ENCODE results near the gene BCL2L13.

Gene BCL2L13

DNA sequence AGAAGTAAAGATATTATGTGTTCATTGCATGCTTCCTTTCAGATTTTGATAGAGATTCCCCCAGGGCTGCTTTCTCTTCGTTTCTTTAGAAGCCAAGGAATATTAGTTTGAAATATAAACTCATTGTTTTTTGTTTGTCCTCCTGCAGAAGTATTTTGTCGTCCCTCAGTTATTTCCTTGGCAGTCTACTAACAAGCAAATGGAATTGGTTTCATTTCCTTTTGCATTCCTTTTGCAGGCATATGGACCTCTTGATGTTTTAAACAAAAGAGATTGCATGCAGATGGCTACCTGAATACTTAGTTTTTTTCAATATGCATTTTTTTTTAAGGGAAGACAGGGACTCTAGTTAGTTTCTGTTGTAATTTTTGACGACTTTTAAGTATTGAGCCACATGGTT is 62.2 kb downstream of the BCL2L13 start:
- no peaks in the 10 kb centered on the region for H3K27me3 ChIP-seq (ENCODE audit: control insufficient read depth, insufficient read depth, low read length)
- H3K27ac ChIP-seq (ENCODE audit: low read depth, low read length): no peak overlapping the region
- H3K9ac ChIP-seq (ENCODE audit: low read length): no peak overlapping the region
- peaks cover 2% of the 10 kb centered on the region for H3K36me3 ChIP-seq (ENCODE audit: control insufficient read depth, insufficient read depth, low read length)
- H3K4me3 ChIP-seq (ENCODE audit: low read length): no peak overlapping the region
- peaks cover 2% of the 10 kb centered on the region for H3K4me1 ChIP-seq (ENCODE audit: control insufficient read depth, insufficient read depth, low read length)

DNA sequence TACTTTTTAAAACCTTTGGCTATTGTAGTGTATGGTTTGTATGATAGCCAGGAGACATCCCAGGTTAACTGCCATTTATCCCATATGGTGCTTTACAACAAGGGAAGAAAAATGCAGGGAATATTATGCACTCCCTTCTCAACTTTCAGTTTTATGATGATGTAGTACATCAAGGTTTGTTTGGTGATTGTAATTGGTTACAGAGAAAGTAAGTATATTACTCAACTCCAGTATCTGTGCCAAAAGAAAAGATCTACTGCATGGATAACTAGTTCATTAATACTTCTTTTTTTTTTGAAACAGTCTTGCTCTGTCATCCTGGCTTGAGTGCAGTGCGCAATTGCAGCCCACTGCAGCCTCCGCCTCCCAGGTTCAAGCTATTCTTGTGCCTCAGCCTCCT is 65.3 kb downstream of the BCL2L13 start:
- peaks cover 2% of the 10 kb centered on the region for H3K36me3 ChIP-seq (ENCODE audit: control insufficient read depth, insufficient read depth, low read length)
- no peak overlapping the region for H3K4me3 ChIP-seq (ENCODE audit: low read length)
- no peak overlapping the region for H3K9ac ChIP-seq (ENCODE audit: low read length)
- peaks cover 6% of the 10 kb centered on the region for H3K4me1 ChIP-seq (ENCODE audit: control insufficient read depth, insufficient read depth, low read length)
- H3K27me3 ChIP-seq (ENCODE audit: control insufficient read depth, insufficient read depth, low read length): no peaks in the 10 kb centered on the region
- H3K27ac ChIP-seq (ENCODE audit: low read depth, low read length): no peak overlapping the region

GRCh38 chr22:17705546-17705945 is 67.0 kb downstream of the BCL2L13 start:
- Histone ChIP-seq H3K4me1 (ENCODE audit: control insufficient read depth, insufficient read depth, low read length) (peaks cover 6% of the 10 kb centered on the region), H3K36me3 (ENCODE audit: control insufficient read depth, insufficient read depth, low read length) (peaks cover 2% of the 10 kb centered on the region), H3K9ac (ENCODE audit: low read length) (no peak overlapping the region), H3K27ac (ENCODE audit: low read depth, low read length) (peak overlapping the region; percentile 70), H3K27me3 (ENCODE audit: control insufficient read depth, insufficient read depth, low read length) (no peaks in the 10 kb centered on the region), H3K4me3 (ENCODE audit: low read length) (no peak overlapping the region)

DNA sequence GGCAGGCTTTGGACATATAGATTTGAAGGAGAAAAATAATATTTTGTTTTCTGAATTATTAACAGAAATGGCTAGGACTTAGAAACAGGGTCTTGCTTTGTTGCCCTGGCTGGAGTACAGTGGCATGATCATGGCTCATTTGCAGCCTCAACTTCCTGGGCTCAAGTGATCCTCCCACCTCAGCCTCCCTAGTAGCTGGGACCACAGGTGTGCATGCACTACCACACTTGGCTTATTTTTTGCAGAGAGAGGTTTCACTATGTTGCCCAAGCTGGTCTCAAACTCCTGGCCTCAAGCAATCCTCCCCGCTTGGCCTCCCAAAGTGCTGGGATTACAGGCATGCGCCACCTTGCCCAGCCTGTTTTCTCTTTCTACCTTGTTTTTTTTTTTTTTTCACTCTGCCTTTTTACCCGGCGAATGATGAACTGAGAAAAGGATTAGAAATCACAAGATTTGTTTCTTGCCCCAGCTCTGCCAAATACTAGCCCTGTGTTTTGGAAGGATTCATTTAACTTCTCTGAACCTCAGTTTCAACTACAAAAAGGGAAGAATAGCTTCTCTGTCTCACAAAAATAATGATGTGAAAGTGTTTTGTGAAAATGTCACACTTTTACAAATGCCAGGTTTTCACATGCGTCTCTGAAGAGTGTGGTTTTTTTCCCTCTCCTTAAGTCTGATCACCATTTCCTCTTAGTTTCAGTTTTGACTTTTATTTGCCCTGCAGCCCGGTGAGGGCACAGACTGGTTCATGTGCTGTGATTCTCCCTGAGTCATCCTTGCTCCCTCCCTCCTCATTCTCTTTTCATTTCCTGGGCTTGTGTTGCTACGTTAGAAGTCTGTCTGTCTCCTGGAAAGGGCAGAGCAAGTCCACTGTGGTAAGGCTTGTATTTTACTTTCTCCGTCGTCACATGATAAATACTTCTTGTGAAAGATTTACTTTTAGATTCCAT is 67.7 kb downstream of the BCL2L13 start:
- peak overlapping the region; percentile 9 for H3K4me3 ChIP-seq (ENCODE audit: low read length)
- H3K27ac ChIP-seq (ENCODE audit: low read depth, low read length): peak overlapping the region; percentile 70
- peaks cover 6% of the 10 kb centered on the region for H3K4me1 ChIP-seq (ENCODE audit: control insufficient read depth, insufficient read depth, low read length)
- no peak overlapping the region for H3K9ac ChIP-seq (ENCODE audit: low read length)
- no peaks in the 10 kb centered on the region for H3K27me3 ChIP-seq (ENCODE audit: control insufficient read depth, insufficient read depth, low read length)
- peaks cover 2% of the 10 kb centered on the region for H3K36me3 ChIP-seq (ENCODE audit: control insufficient read depth, insufficient read depth, low read length)

DNA sequence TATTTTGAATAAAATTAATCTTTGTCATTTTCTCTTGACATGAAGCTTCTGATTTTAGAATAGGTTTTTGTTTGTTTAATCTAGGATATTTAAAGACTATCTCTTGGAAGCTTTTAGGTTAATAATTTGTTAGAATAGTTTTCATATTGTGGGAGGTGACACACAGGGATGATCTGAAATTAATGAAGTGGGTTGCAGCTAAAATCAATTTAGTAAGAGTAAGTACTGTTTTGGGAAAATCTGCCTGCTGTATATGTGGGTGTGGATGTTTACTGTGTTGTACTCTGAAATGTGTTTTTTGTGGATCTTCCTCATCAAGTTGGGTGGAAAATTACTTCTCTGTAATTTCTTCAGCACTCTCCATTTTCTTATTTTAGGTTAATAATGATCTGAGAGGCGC is 68.4 kb downstream of the BCL2L13 start:
- no peak overlapping the region for H3K4me3 ChIP-seq (ENCODE audit: low read length)
- no peaks in the 10 kb centered on the region for H3K27me3 ChIP-seq (ENCODE audit: control insufficient read depth, insufficient read depth, low read length)

DNA sequence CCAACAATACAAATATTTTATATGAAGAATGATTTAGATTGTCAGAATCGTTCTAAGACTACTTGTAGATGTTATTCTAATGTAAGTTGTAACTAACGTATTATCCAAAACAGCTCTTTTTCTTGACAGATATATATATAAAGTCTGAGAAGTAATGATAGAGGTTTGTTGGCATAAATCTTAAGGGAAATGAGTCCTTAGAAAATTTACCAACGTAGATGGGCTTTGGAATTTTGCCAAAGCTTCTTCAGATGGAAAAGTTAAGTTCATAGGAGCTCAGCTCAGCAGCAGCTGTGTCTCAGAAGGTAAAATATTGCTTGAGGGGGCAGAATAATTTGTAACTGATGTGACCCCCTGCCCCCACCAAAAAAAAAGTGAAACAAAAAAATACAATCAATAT is 69.0 kb downstream of the BCL2L13 start:
- peaks cover 6% of the 10 kb centered on the region for H3K4me1 ChIP-seq (ENCODE audit: control insufficient read depth, insufficient read depth, low read length)
- H3K36me3 ChIP-seq (ENCODE audit: control insufficient read depth, insufficient read depth, low read length): no peaks in the 10 kb centered on the region
- H3K27ac ChIP-seq (ENCODE audit: low read depth, low read length): peak overlapping the region; percentile 70
- no peak overlapping the region for H3K4me3 ChIP-seq (ENCODE audit: low read length)
- no peaks in the 10 kb centered on the region for H3K27me3 ChIP-seq (ENCODE audit: control insufficient read depth, insufficient read depth, low read length)
- H3K9ac ChIP-seq (ENCODE audit: low read length): no peak overlapping the region

More for the DNA sequence above, 68.4 kb downstream of the BCL2L13 start:
- Histone ChIP-seq H3K36me3 (ENCODE audit: control insufficient read depth, insufficient read depth, low read length) (peaks cover 2% of the 10 kb centered on the region), H3K27ac (ENCODE audit: low read depth, low read length) (peak overlapping the region; percentile 70), H3K9ac (ENCODE audit: low read length) (no peak overlapping the region), H3K4me1 (ENCODE audit: control insufficient read depth, insufficient read depth, low read length) (peaks cover 6% of the 10 kb centered on the region)

DNA sequence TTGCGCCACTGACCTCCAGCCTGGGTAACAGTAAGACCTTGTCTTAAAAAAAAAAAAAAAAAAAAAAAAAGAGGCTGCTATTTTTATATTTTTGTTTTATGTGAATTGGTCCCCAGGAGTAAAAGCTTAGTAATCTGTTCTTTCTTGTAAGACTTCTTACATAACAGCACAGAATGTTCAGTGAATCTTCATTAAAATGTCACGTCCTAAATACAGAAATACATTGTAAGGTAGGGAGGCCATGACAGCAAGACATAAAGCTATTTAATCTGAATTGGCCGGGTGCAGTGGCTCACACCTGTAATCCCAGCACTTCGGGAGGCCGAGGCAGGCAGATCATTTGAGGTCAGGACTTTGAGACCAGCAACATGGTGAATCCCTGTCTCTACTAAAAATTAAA is 71.5 kb downstream of the BCL2L13 start:
- no peak overlapping the region for H3K27ac ChIP-seq (ENCODE audit: low read depth, low read length)
- peaks cover 6% of the 10 kb centered on the region for H3K4me1 ChIP-seq (ENCODE audit: control insufficient read depth, insufficient read depth, low read length)
- no peaks in the 10 kb centered on the region for H3K36me3 ChIP-seq (ENCODE audit: control insufficient read depth, insufficient read depth, low read length)

GRCh38 chr22:17712441-17712840 is 73.9 kb downstream of the BCL2L13 start:
- H3K27me3 ChIP-seq (ENCODE audit: control insufficient read depth, insufficient read depth, low read length): no peaks in the 10 kb centered on the region
- H3K27ac ChIP-seq (ENCODE audit: low read depth, low read length): no peak overlapping the region
- no peaks in the 10 kb centered on the region for H3K36me3 ChIP-seq (ENCODE audit: control insufficient read depth, insufficient read depth, low read length)
- no peaks in the 10 kb centered on the region for H3K4me1 ChIP-seq (ENCODE audit: control insufficient read depth, insufficient read depth, low read length)
- no peak overlapping the region for H3K4me3 ChIP-seq (ENCODE audit: low read length)
- no peak overlapping the region for H3K9ac ChIP-seq (ENCODE audit: low read length)

More for the DNA sequence above, 71.5 kb downstream of the BCL2L13 start:
- Histone ChIP-seq H3K27me3 (ENCODE audit: control insufficient read depth, insufficient read depth, low read length) (no peaks in the 10 kb centered on the region), H3K9ac (ENCODE audit: low read length) (no peak overlapping the region), H3K4me3 (ENCODE audit: low read length) (no peak overlapping the region)

DNA sequence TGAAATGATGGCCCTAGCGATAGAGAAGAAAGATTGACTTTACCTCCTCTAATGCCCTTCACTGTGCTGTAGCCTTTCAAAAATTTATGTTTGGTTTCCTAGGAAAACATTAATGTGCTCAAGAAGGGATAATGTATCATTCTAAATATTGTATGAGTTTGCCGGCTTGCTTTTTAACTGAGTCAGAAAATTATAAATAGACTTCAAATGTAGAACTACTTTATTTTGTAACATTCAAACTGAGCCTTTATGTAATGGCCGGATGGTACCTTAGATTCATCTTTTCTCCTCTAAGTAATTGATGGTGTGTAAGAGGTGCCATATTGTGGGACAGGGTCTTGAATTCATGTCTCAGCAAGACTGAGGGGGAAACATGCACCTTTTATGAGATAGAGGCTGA is 78.0 kb downstream of the BCL2L13 start:
- no peak overlapping the region for H3K4me3 ChIP-seq (ENCODE audit: low read length)
- H3K9ac ChIP-seq (ENCODE audit: low read length): no peak overlapping the region
- H3K27ac ChIP-seq (ENCODE audit: low read depth, low read length): no peak overlapping the region
- no peaks in the 10 kb centered on the region for H3K27me3 ChIP-seq (ENCODE audit: control insufficient read depth, insufficient read depth, low read length)
- no peaks in the 10 kb centered on the region for H3K36me3 ChIP-seq (ENCODE audit: control insufficient read depth, insufficient read depth, low read length)
- no peaks in the 10 kb centered on the region for H3K4me1 ChIP-seq (ENCODE audit: control insufficient read depth, insufficient read depth, low read length)

DNA sequence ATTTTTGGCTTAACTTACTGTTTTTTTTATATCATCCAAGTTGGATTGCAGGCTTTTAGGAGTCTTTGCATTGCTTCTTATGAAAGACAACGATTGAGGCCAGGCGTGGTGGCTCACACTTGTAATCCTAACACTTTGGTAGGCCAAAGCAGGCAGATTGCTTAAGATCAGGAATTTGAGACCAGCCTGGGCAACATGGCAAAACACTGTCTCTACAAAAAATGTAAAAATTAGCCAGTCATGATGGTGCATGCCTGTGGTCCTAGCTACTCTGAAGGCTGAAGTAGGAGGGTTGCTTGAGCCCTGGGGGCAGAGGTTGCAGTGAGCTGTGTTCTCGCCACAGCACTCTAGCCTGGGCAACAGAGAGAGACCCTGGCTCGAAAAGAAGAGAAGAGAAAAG is 79.2 kb downstream of the BCL2L13 start:
- Histone ChIP-seq H3K27ac (ENCODE audit: low read depth, low read length) (no peak overlapping the region), H3K9ac (ENCODE audit: low read length) (no peak overlapping the region), H3K4me1 (ENCODE audit: control insufficient read depth, insufficient read depth, low read length) (no peaks in the 10 kb centered on the region), H3K27me3 (ENCODE audit: control insufficient read depth, insufficient read depth, low read length) (no peaks in the 10 kb centered on the region), H3K4me3 (ENCODE audit: low read length) (no peak overlapping the region), H3K36me3 (ENCODE audit: control insufficient read depth, insufficient read depth, low read length) (no peaks in the 10 kb centered on the region)

DNA sequence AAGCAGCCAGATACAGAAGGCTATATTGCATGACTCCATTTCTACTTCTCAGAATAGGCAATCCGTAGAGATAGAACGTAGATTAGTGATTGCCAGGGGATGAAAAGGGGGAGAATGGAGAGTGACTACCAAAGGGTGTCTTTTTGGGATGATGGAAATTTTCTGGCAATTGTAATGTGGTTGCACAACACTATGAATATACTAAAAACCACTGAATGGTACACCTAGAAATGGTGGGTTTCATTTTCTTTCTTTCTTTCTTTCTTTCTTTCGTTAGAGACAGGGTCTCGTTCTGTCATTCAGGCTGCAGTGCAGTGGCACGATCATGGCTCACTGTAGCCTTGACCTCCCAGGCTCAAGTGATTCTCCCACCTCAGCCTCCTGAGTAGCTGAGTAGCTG is 81.4 kb downstream of the BCL2L13 start:
- Histone ChIP-seq H3K36me3 (ENCODE audit: control insufficient read depth, insufficient read depth, low read length) (no peaks in the 10 kb centered on the region), H3K27ac (ENCODE audit: low read depth, low read length) (no peak overlapping the region), H3K4me3 (ENCODE audit: low read length) (no peak overlapping the region), H3K9ac (ENCODE audit: low read length) (no peak overlapping the region), H3K27me3 (ENCODE audit: control insufficient read depth, insufficient read depth, low read length) (no peaks in the 10 kb centered on the region), H3K4me1 (ENCODE audit: control insufficient read depth, insufficient read depth, low read length) (peaks cover 8% of the 10 kb centered on the region)

DNA sequence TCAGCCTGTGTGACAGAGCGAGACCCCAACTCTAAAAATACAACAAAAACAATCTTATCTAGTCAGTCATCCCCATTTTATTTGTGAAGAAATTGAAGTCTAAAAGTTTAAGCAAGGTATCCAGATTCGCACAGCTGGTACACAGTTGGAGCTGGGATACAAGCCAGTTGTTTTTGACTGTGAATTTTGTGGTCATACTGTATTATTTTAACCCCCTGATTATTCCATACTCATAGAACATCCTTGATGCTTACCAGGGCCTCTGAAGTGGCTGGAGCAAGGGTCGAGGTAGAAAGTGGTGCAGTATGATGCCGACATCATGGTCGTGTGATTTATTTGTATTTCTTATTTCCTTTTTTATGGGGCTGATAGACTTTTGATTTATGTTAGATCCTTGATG is 85.7 kb downstream of the BCL2L13 start:
- Histone ChIP-seq H3K9ac (ENCODE audit: low read length) (no peak overlapping the region), H3K27ac (ENCODE audit: low read depth, low read length) (no peak overlapping the region), H3K36me3 (ENCODE audit: control insufficient read depth, insufficient read depth, low read length) (peaks cover 14% of the 10 kb centered on the region), H3K27me3 (ENCODE audit: control insufficient read depth, insufficient read depth, low read length) (no peaks in the 10 kb centered on the region), H3K4me3 (ENCODE audit: low read length) (no peak overlapping the region), H3K4me1 (ENCODE audit: control insufficient read depth, insufficient read depth, low read length) (peaks cover 19% of the 10 kb centered on the region)

Data from rectal smooth muscle tissue (tissue), 1 donor.